HL-60/S4 treated with retinoic acid at 250 ng/mL for 4 days and 3 days (cell line): Measurements from ENCODE around the gene AQP5.

Experiments
- in situ Hi-C: fragments of 300-500 bp; cut with MboI; formaldehyde crosslinking; loops from 2 replicates; pipeline ENCODE4 v1.7.0; 2022; ENCODE audit warnings: low sequenced_read_pairs

Gene AQP5

GRCh38 chr12:50013361-50014147 lies 51.9 kb downstream of the AQP5 start:
- in situ Hi-C loops, result no loop called here

DNA sequence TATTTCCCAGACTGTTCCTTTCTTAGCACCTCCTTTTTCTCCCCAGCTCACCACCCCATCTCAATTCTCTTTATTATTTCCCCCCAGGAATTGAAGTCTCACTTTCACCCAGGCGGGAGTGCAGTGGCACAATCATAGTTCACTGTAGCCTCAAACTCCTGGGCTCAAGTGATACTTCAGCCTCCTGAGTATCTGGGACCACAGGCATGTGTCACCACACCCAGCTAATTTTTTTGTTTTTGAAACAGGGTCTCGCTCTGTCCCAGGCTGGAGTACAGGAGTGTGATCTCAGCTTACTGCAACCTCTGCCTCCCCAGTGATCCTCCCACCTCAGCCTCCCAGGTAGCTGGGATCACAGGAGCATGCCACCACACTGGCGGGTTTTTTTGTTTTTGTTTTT lies 52.7 kb downstream of the AQP5 start:
- in situ Hi-C loops, result no loop called here
